ENCODE data around the gene SYDE1. TPM values are rescaled to one million over a fixed set of nuclear protein-coding genes. Genes with fewer than 3 reads are reported as not detected.

SYDE1 gene
- total RNA-seq, 1 experiment from 2014 or later: 47.7 TPM

- no TSS peak for BruUV-seq (replicated peaks)
- ChIA-PET POLR2A (no interaction called here), CTCF (interaction anchor here (0.8 kb wide), 1 partner anchor 31 kb away, joined by 3 read pairs; no protein-coding TSS in a partner anchor)
- H3K9me3 ChIP-seq (ENCODE audit: control insufficient read depth, insufficient read depth, low read depth, low read length): no peaks in the 10 kb centered on the region
- H3K4me3 ChIP-seq (ENCODE audit: low read depth in 2 of 2, low read length in 2 of 2): no peak overlapping the region
- intact Hi-C loops (cut with micrococcal nuclease; ENCODE audit: unreplicated experiment) (no loop called here), in situ Hi-C loops (cut with HindIII; ENCODE audit: low pct_unique_long_range_greater_than_20kb, low sequenced_read_pairs) (no loop called here)
- H3K4me1 ChIP-seq (ENCODE audit: control insufficient read depth, insufficient read depth, low read length): peaks cover 4% of the 10 kb centered on the region; the same call in 1 of the 2 replicates
- no peak for ATAC-seq
- TF ChIP-seq CTCF (IDR thresholded peaks at IDR 0.05) (no peak), TCF7L2 (IDR thresholded peaks at IDR 0.05; ENCODE audit: low read depth, low read length) (no peak), REST (IDR thresholded peaks at IDR 0.05; ENCODE audit: insufficient read depth in 1 of 2, low read depth in 2 of 2, low read length in 1 of 2) (no peak), POLR2AphosphoS5 (IDR thresholded peaks at IDR 0.05; ENCODE audit: low read depth, low read length) (no peak), SIN3A (IDR thresholded peaks at IDR 0.05; ENCODE audit: borderline replicate concordance, insufficient read depth, low read depth, low read length) (no peak)
- DNase-seq (ENCODE audit: low read depth, low spot score): no peak
- no peaks in the 10 kb centered on the region for H3K27me3 ChIP-seq (ENCODE audit: control insufficient read depth, insufficient read depth, low read length)
- no peaks in the 10 kb centered on the region for H3K36me3 ChIP-seq (ENCODE audit: control insufficient read depth, insufficient read depth, low read length)
- H3K27ac ChIP-seq (ENCODE audit: low read length): no peak overlapping the region
Measured at GRCh38 chr19:15129856-15130585, 22.8 kb downstream of the SYDE1 start.

- intact Hi-C loops (cut with micrococcal nuclease; ENCODE audit: unreplicated experiment): no loop called here
- in situ Hi-C loops (cut with HindIII; ENCODE audit: low pct_unique_long_range_greater_than_20kb, low sequenced_read_pairs): no loop called here
- ATAC-seq (no peak), DNase-seq (ENCODE audit: low read depth, low spot score) (no peak)
- Histone ChIP-seq H3K27ac (ENCODE audit: low read length) (no peak overlapping the region), H3K4me1 (ENCODE audit: control insufficient read depth, insufficient read depth, low read length) (no peaks in the 10 kb centered on the region), H3K9me3 (ENCODE audit: control insufficient read depth, insufficient read depth, low read depth, low read length) (peaks cover 6% of the 10 kb centered on the region; the same call in 1 of the 2 replicates), H3K4me3 (ENCODE audit: low read depth in 2 of 2, low read length in 2 of 2) (no peak overlapping the region), H3K36me3 (ENCODE audit: control insufficient read depth, insufficient read depth, low read length) (no peaks in the 10 kb centered on the region), H3K27me3 (ENCODE audit: control insufficient read depth, insufficient read depth, low read length) (no peaks in the 10 kb centered on the region)
- BruUV-seq (replicated peaks): no TSS peak
- ChIA-PET POLR2A (no interaction called here), CTCF (interaction anchor here (0.5 kb wide), 1 partner anchor 16 kb away, joined by 11 read pairs; no protein-coding TSS in a partner anchor)
- no peak for TF ChIP-seq SIN3A (IDR thresholded peaks at IDR 0.05; ENCODE audit: borderline replicate concordance, insufficient read depth, low read depth, low read length)
- TF ChIP-seq POLR2AphosphoS5 (IDR thresholded peaks at IDR 0.05; ENCODE audit: low read depth, low read length): no peak
- TF ChIP-seq TCF7L2 (IDR thresholded peaks at IDR 0.05; ENCODE audit: low read depth, low read length): no peak
- TF ChIP-seq REST (IDR thresholded peaks at IDR 0.05; ENCODE audit: insufficient read depth in 1 of 2, low read depth in 2 of 2, low read length in 1 of 2): no peak
- TF ChIP-seq CTCF (IDR thresholded peaks at IDR 0.05): no peak
Measured at GRCh38 chr19:15136234-15136954, 29.2 kb downstream of the SYDE1 start.
